D721Med (cell line): ENCODE results near the gene ANGPT4.

ENCODE experiments used
- DNase-seq: peaks from one replicate; pipeline ENCODE4 v3.0.0; 2011; ENCODE audit warnings: low spot score; ENCODE audit not compliant: insufficient read length
- FAIRE-seq: peaks from 2 replicates; lab custom pipeline; 2011; peaks lifted over from hg19 to GRCh38; lab: Jason Lieb, UNC
- TF ChIP-seq, protein P1 (sequence below): IDR thresholded peaks from 2 replicates; pipeline ENCODE4 v1.5.1; 2012; ENCODE audit warnings: mild to moderate bottlenecking, control low read depth; ENCODE audit not compliant: insufficient read depth; ENCODE audit errors: missing control alignments

Gene ANGPT4

DNA sequence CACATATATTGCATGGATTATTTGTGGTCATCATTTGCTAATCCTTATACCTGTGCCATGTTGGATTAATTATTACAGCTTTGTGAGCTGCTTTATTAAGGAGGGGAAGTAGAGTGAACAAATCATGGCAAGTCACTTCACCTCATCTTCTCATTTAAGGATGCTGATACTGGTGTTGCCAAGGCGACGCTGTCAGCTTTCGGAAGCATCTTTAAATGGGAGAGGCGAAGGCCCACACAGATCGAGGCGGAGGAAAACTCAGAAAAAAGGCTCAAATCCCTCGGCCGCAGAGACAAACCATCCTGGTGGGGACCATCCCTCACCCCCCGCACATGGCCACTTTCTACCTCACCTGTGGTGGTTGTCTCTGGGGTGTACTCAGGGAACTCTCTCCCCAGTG, 47.9 kb downstream of the ANGPT4 start:
- TF ChIP-seq, protein P1, sequence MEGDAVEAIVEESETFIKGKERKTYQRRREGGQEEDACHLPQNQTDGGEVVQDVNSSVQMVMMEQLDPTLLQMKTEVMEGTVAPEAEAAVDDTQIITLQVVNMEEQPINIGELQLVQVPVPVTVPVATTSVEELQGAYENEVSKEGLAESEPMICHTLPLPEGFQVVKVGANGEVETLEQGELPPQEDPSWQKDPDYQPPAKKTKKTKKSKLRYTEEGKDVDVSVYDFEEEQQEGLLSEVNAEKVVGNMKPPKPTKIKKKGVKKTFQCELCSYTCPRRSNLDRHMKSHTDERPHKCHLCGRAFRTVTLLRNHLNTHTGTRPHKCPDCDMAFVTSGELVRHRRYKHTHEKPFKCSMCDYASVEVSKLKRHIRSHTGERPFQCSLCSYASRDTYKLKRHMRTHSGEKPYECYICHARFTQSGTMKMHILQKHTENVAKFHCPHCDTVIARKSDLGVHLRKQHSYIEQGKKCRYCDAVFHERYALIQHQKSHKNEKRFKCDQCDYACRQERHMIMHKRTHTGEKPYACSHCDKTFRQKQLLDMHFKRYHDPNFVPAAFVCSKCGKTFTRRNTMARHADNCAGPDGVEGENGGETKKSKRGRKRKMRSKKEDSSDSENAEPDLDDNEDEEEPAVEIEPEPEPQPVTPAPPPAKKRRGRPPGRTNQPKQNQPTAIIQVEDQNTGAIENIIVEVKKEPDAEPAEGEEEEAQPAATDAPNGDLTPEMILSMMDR: no peak
- no peak for DNase-seq
- no peak for FAIRE-seq

DNA sequence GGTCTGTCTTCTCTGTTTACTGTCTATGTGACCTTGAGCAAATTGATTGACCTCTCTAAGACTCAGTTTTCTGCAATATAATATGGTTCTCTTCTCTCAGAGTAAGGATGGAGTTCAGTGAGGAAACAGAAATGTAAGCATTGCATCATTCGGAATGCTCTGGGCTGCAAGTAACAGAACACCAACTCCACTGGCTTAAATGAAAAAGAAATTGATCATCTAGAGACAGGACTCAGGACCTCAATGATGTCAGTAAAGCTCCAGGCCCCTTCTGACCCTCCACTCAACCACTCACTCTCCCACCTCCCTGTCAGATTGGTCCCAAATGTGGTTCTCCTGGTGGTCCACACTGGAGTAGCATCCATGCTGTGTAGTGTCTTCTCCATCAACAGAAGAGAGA, 50.7 kb downstream of the ANGPT4 start:
- FAIRE-seq: no peak
- no peak for DNase-seq
- TF ChIP-seq, protein P1: no peak

DNA sequence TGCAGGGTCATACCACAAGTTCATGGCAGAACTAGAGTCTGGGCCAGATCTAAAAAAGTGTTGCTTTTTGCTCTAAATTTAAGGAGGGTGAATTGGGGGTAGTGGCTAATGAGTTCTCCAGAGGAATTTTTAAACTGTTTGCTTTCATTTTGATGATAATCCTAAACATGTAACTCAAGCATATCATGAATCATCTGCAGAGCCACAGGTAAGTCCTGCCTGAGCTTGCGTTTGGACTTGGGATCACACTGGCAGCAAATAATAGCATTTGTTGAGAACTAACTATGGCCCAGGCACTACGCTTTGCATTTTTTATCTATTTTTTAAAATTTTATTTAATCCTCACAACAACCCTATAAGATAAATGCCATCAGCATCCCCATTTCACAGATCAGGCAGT, 55.2 kb downstream of the ANGPT4 start:
- no peak for FAIRE-seq

DNA sequence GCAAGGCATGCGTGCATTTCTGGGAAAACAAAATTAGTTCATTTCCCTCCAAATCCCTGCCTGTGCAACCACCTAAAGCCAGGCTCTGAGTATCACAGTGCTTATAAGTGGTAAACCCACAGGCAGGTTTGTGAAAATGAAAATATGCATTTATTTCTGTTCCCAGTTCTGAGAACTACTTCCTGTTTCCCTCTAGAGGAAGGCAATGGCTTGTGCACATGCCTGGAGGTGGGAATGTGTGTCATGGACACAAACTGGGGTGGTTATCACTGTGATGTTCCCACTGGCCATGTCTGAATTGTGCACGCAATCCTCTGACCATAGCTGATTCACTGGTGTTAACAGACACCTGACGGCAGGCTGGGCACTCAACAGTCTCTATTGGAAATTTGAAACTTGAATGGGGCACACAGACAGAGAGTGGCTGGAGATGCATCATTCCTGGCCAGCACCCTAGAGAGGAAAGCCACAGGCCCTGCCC, 56.3 kb downstream of the ANGPT4 start:
- TF ChIP-seq, protein P1: no peak
- no peak for FAIRE-seq
- no peak for DNase-seq

More for the DNA sequence above, 55.2 kb downstream of the ANGPT4 start:
- TF ChIP-seq, protein P1: no peak
- DNase-seq: no peak

DNA sequence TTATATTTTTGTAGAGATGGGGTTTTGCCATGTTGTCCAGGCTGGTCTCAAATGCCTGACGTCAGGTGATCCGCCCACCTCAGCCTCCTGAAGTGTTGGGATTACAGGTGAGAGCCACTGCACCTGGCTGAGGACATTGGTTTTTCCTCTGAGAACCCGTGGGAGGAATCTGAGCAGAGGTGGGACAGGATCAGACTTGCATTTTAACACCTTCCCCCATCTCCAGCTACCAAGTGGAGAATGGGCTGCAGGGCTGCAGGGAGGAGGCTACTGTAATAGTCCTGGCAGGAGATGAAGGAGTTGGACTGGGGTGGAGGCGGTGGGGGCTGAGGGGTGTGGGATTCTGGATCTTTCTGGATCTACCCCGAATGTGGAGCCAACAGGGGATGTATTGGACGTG, 58.1 kb downstream of the ANGPT4 start:
- no peak for DNase-seq
- FAIRE-seq: no peak
- TF ChIP-seq, protein P1: no peak

DNA sequence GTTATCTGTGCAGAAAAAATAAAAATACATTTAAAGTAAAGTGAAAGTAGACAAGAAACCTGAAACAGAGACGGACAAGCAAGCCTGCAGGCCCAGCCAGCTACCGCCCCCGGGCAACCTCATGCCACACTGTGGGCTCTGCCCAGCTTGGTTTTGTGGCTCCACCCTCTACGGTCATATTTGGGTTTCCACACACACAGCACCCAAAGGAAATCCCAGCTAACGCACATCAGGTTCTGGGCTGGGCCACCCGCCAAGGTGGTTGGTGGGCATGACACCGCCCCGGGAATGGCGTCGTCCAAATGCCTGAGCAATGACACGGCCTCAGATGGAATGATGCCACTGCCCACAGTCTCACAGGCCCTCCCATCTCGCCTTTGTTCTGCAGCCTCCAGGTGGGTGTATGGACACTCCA, 59.8 kb downstream of the ANGPT4 start:
- TF ChIP-seq, protein P1: no peak
- DNase-seq (no peak), FAIRE-seq (no peak)

DNA sequence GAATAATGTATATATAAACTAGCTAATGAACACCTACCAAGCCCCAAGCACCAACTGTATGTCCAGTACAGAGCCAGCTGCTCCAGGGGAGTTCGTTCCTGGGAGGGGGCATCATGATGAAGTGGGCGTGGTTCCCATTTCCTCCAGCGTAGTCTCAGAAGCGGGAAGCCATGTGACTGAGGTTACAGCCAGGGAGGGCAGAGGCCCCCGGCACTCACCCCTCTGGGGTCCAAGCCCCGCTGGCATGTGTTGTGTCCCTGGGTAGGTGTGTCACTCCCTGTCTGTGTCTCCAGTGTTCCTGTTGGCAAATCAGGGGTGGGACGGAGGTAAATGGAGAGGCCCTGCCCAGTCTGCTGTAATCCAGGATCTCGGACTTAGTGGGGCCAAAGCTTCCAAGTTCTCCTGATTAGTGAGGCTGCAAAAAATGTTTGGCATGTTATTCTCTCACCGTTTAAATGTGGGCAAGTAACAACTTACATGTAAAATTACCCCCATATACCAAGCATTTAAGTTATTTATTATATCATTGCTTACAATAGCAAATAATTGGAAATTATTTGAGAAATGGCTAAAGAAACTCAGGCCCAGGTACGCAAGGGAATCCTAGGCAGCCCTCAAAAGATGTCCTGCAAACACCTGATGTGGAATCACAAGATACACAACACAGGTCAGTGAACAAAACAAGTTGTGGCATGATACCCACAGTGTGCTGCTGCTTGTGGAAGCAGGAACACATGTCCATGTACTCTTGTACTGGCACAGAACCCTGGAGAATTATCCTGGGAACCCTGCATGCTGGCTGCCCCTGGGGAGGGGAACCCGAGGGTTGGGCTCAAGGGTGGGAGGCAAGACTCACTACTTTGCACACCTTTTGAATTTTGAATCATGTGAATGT, 60.4 kb downstream of the ANGPT4 start:
- DNase-seq (no peak), FAIRE-seq (no peak)
- TF ChIP-seq, protein P1: no peak
